Fibroblast of lung (primary cell): ENCODE measurements around the gene MYO18B. TPM values are rescaled to one million over a fixed set of nuclear protein-coding genes. Genes with fewer than 3 reads are reported as not detected.

ENCODE experiments used
- DNase-seq, 2 donors: peaks; one replicate each; pipeline versions ENCODE4 v3.0.0 to v3.0.0-alpha.2; 2010; ENCODE audit warnings: low read depth in 2 of 2
- H2AFZ ChIP-seq: 2 replicates; pipeline ENCODE4 v1.5.1; 2012; ENCODE audit warnings: low read length, control low read depth, inconsistent platforms
- H3K27ac ChIP-seq: 2 replicates; pipeline ENCODE4 v1.5.1; 2011; ENCODE audit warnings: low read length, control low read depth; ENCODE audit not compliant: insufficient read depth
- H3K27me3 ChIP-seq: 2 replicates; pipeline ENCODE4 v1.5.1; 2011; ENCODE audit warnings: mild to moderate bottlenecking, low read length; ENCODE audit not compliant: control insufficient read depth, insufficient read depth
- H3K36me3 ChIP-seq: 2 replicates; pipeline ENCODE4 v1.5.1; 2011; ENCODE audit warnings: low read length; ENCODE audit not compliant: control insufficient read depth, insufficient read depth
- H3K4me1 ChIP-seq: 2 replicates; pipeline ENCODE4 v1.5.1; 2011; ENCODE audit warnings: low read length; ENCODE audit not compliant: control insufficient read depth, insufficient read depth; ENCODE audit errors: extremely low read depth
- H3K4me2 ChIP-seq: 2 replicates; pipeline ENCODE4 v1.5.1; 2011; ENCODE audit warnings: low read length, control low read depth; ENCODE audit not compliant: insufficient read depth; ENCODE audit errors: extremely low read depth
- H3K4me3 ChIP-seq, 4 experiments: fragments of 200-600 bp in 1 of 4; sonication (generic) in 1 of 4; replicated peaks in 1 of 4; 2 replicates each; pipeline ENCODE4 v1.5.1; 2011 to 2016; ENCODE audit warnings: low read length in 4 of 4, low read depth in 3 of 4, mild to moderate bottlenecking in 3 of 4, control low read depth in 2 of 4, inconsistent platforms in 1 of 4, mixed read lengths in 1 of 4; ENCODE audit not compliant: insufficient read depth in 1 of 4; ENCODE audit errors: control extremely low read depth in 1 of 4
- H3K79me2 ChIP-seq: 2 replicates; pipeline ENCODE4 v1.5.1; 2012; ENCODE audit warnings: mild to moderate bottlenecking, low read length, inconsistent platforms; ENCODE audit not compliant: control insufficient read depth, insufficient read depth
- H3K9ac ChIP-seq: 2 replicates; pipeline ENCODE4 v1.5.1; 2011; ENCODE audit warnings: mild to moderate bottlenecking, low read length, control low read depth; ENCODE audit not compliant: insufficient read depth
- H3K9me3 ChIP-seq: 2 replicates; pipeline ENCODE4 v1.5.1; 2012; ENCODE audit warnings: low read depth, low read length; ENCODE audit not compliant: control insufficient read depth, insufficient read depth
- H4K20me1 ChIP-seq: 2 replicates; pipeline ENCODE4 v1.5.1; 2011; ENCODE audit warnings: low read length; ENCODE audit not compliant: control insufficient read depth, insufficient read depth; ENCODE audit errors: extremely low read depth
- CTCF ChIP-seq, 2 donors: IDR thresholded peaks in 1 of 2; conservative IDR thresholded peaks in 1 of 2; 1 replicate in 1 of 2; 2 replicates in 1 of 2; pipeline ENCODE4 v1.5.1; 2011 to 2012; ENCODE audit warnings: low read length in 2 of 2, control low read depth in 1 of 2, inconsistent platforms in 1 of 2, low read depth in 1 of 2, mild to moderate bottlenecking in 1 of 2
- EZH2 ChIP-seq: IDR thresholded peaks from 2 replicates; pipeline ENCODE4 v1.5.1; 2012; ENCODE audit warnings: low read length, control low read depth, mild to moderate bottlenecking; ENCODE audit errors: missing control alignments
- polyA plus RNA-seq, 2 donors: library from polyadenylated mRNA; depleted of rRNA in 1 of 2; stranded (reverse) in 1 of 2; unstranded in 1 of 2; fragments of >200 nt; gene quantifications; 2 replicates each; pipeline ENCODE4 v1.2.1, GENCODE V29; 2011 to 2012; ENCODE audit warnings: missing spikeins in 1 of 2
- total RNA-seq: library from RNA; depleted of rRNA; stranded (reverse); fragments of >200 nt; gene quantifications from 2 replicates; pipeline ENCODE4 v1.2.1, GENCODE V29; 2014

Gene MYO18B
- total and polyA plus RNA-seq, 2 donors (not counting 1 experiment from before 2014, with no cell fraction given): 0.17 TPM; not detected in 1

GRCh38 chr22:26033071-26033470 is 291.1 kb downstream of the MYO18B start:
- H3K79me2 ChIP-seq: no peaks in the 10 kb centered on the region
- no peak for DNase-seq
- no peaks in the 10 kb centered on the region for H3K4me1 ChIP-seq
- no peak overlapping the region for H3K9ac ChIP-seq
- no peak overlapping the region for H3K4me2 ChIP-seq
- H4K20me1 ChIP-seq: no peaks in the 10 kb centered on the region
- no peak for TF ChIP-seq EZH2
- no peak for TF ChIP-seq CTCF (conservative IDR thresholded peaks at IDR 0.05 in 1 of 2, IDR thresholded peaks at IDR 0.05 in 1 of 2; ENCODE audit: low read depth in 1 of 2, low read length in 2 of 2)
- no peaks in the 10 kb centered on the region for H3K27me3 ChIP-seq
- H3K4me3 ChIP-seq: no peak overlapping the region
- no peak overlapping the region for H2AFZ ChIP-seq
- H3K9me3 ChIP-seq: no peaks in the 10 kb centered on the region
- no peaks in the 10 kb centered on the region for H3K36me3 ChIP-seq
- no peak overlapping the region for H3K27ac ChIP-seq

DNA sequence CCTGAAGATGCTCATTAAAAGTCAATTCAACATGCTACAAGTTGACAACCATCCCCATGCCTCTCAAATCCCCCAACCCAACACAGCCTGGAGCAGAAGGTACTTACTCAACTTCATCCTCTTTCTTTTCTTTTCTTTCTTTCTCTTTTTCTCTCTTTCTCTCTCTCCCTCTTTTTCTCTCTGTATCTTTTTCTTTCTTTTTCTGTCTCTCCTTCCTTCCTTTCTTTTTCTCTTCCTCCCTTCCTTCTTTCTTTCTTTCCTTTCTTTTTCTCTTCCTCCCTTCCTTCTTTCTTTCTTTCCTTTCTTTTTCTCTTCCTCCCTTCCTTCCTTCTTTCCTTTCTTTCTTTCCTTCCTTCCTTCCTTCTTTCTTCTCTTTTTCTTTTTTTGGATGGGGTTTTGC is 291.6 kb downstream of the MYO18B start:
- Histone ChIP-seq H3K9me3 (no peaks in the 10 kb centered on the region), H3K27ac (no peak overlapping the region), H3K4me3 (no peak overlapping the region), H3K27me3 (no peaks in the 10 kb centered on the region), H3K4me1 (no peaks in the 10 kb centered on the region), H4K20me1 (no peaks in the 10 kb centered on the region), H3K79me2 (no peaks in the 10 kb centered on the region), H2AFZ (no peak overlapping the region), H3K36me3 (no peaks in the 10 kb centered on the region), H3K9ac (no peak overlapping the region), H3K4me2 (no peak overlapping the region)
- no peak for DNase-seq
- TF ChIP-seq CTCF (conservative IDR thresholded peaks at IDR 0.05 in 1 of 2, IDR thresholded peaks at IDR 0.05 in 1 of 2; ENCODE audit: low read depth in 1 of 2, low read length in 2 of 2) (no peak), EZH2 (no peak)

- Histone ChIP-seq H3K79me2 (no peaks in the 10 kb centered on the region), H2AFZ (no peak overlapping the region), H3K27ac (no peak overlapping the region), H3K4me2 (no peak overlapping the region), H3K9ac (no peak overlapping the region), H3K27me3 (no peaks in the 10 kb centered on the region), H3K9me3 (no peaks in the 10 kb centered on the region), H4K20me1 (no peaks in the 10 kb centered on the region), H3K36me3 (no peaks in the 10 kb centered on the region), H3K4me3 (no peak overlapping the region), H3K4me1 (no peaks in the 10 kb centered on the region)
- DNase-seq: no peak
- TF ChIP-seq EZH2: no peak
- no peak for TF ChIP-seq CTCF (conservative IDR thresholded peaks at IDR 0.05 in 1 of 2, IDR thresholded peaks at IDR 0.05 in 1 of 2; ENCODE audit: low read depth in 1 of 2, low read length in 2 of 2)
Measured at GRCh38 chr22:26035523-26035922, 293.5 kb downstream of the MYO18B start.
